DOHH2 (cell line): ENCODE results near the gene CGB8.
"Not testable (repeated sequence)": the region's sequence is repeated elsewhere in the genome, so short reads cannot be mapped to it uniquely, and the experiment has no call there.

Experiments used
- CTCF ChIP-seq: fragments of 200-600 bp; sonication (generic); IDR thresholded peaks from one replicate; pipeline ENCODE4 v1.5.1; 2014; ENCODE audit warnings: antibody characterized with exemption, mild to moderate bottlenecking, low read depth, low read length; ENCODE audit not compliant: poor library complexity, severe bottlenecking
- EZH2phosphoT487 ChIP-seq: fragments of 200-600 bp; sonication (generic); IDR thresholded peaks from 2 replicates; pipeline ENCODE4 v1.6.1; 2017; ENCODE audit warnings: borderline replicate concordance, mild to moderate bottlenecking, antibody characterized with exemption, low read length, moderate library complexity, mixed read lengths

- TF ChIP-seq CTCF, EZH2phosphoT487: not testable (repeated sequence)
These were observed 10.2 kb downstream of the CGB8 start for GRCh38 chr19:49038557-49039276.
